Vagina (tissue), 2 donors: ENCODE measurements around the gene TXLNA. TPM values are rescaled to one million over a fixed set of nuclear protein-coding genes. Genes with fewer than 3 reads are reported as not detected.

ENCODE experiments used
- DNase-seq, 2 donors: peaks; one replicate each; pipeline ENCODE4 v3.0.0-alpha.2; 2017; ENCODE audit errors: extremely low spot score in 2 of 2
- H3K27ac ChIP-seq: fragments of 200-600 bp; sonication (generic); one replicate; pipeline ENCODE4 v1.5.1; 2019
- H3K27me3 ChIP-seq: fragments of 200-600 bp; sonication (generic); one replicate; pipeline ENCODE4 v1.5.1; 2019
- H3K36me3 ChIP-seq, 2 donors: fragments of 200-600 bp; sonication (generic); one replicate each; pipeline ENCODE4 v1.5.1; 2017 to 2019
- H3K4me1 ChIP-seq: fragments of 200-600 bp; sonication (generic); one replicate; pipeline ENCODE4 v1.5.1; 2019
- H3K4me3 ChIP-seq, 2 donors: fragments of 200-600 bp; sonication (generic); 1 replicate in 1 of 2; 2 replicates in 1 of 2; pipeline ENCODE4 v1.5.1; 2016 to 2019
- H3K9me3 ChIP-seq: fragments of 200-600 bp; sonication (generic); one replicate; pipeline ENCODE4 v1.5.1; 2019
- POLR2A ChIP-seq, 2 donors: fragments of 450-650 bp; IDR thresholded peaks; one replicate each; pipeline ENCODE4 v1.6.1; 2017; ENCODE audit warnings: antibody characterized with exemption in 2 of 2, mild to moderate bottlenecking in 2 of 2, moderate library complexity in 2 of 2
- POLR2AphosphoS5 ChIP-seq, 2 donors: sonication (generic); formaldehyde crosslinking; IDR thresholded peaks; one replicate each; pipeline ENCODE4 v1.9.0; 2017; ENCODE audit warnings: antibody characterized with exemption in 2 of 2, mild to moderate bottlenecking in 2 of 2, low read depth in 1 of 2; ENCODE audit not compliant: insufficient read depth in 1 of 2
- intact Hi-C: fragments of 100-400 bp; cut with DNase I; formaldehyde crosslinking; loops from one replicate; pipeline ENCODE4 v1.15.1; 2023
- total RNA-seq: library from RNA; depleted of rRNA; stranded (reverse); fragments of >200 nt; gene quantifications from one replicate; pipeline ENCODE4 v1.2.3, GENCODE V29; 2016
- TF ChIP-seq, protein P1 (sequence below), 3 experiments: fragments of 450-650 bp in 2 of 3; fragments of 200-600 bp in 1 of 3; sonication (generic) in 1 of 3; IDR thresholded peaks; one replicate each; pipeline ENCODE4 v1.5.1; 2017 to 2019; ENCODE audit warnings: antibody characterized with exemption in 3 of 3, mild to moderate bottlenecking in 2 of 3, moderate library complexity in 2 of 3

Gene TXLNA
- total RNA-seq, 1 donor from 2014 or later, result 45.7 TPM

DNA sequence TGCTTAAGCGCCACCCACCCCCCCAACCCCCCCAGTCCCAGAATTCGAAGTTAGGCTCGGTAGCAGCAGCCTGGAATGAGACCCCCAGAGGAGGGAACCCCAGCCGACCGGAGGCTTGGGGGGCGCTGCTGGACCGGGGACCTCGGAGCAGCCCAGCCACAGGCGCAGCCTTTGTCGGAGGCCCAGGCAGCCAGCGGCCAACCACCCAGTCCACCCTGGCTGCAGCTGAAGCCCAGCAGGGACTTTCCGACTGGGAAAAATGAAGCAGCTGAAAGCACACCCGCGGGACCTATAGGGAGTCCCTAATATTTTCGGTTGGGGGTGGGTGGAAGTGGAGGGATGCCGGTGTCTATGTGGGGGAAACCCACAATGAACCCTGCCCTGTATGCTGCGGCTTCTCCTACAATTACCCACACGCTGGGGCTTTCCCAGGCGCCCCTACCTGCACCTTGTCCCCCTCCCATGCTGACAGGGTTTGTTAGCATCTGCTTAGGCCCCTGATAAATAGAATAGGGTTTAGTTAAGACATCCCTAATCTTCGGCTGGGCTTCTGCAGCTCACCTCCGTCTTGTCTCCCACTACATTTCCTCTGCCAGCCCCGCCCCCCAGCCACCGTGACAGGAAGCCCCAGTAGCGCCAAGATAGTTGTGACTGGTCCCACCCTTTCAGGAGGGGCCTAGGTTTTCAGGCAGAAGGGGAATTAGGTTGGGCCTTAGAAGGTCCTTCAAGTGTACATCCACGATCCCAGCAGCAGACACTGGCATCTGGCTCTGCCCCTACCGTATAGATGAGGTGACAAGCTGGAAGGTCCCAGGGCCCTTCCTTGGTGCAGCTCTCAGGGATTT is 21.8 kb downstream of the TXLNA start:
- Histone ChIP-seq H3K27ac (peak overlapping the region; percentile 77), H3K9me3 (no peaks in the 10 kb centered on the region), H3K36me3 (peaks cover 0 to 18% of the 10 kb centered on the region in 2 donors), H3K27me3 (no peaks in the 10 kb centered on the region), H3K4me3 (peak overlapping the region; percentile 49 to 77), H3K4me1 (peaks cover 35% of the 10 kb centered on the region)
- no peak for DNase-seq
- intact Hi-C loops, result loop anchor here (2.0 kb wide), 1 partner anchor 40 kb away; no protein-coding TSS in a partner anchor
- TF ChIP-seq POLR2A (IDR thresholded peaks at IDR 0.05) (no peak), POLR2AphosphoS5 (IDR thresholded peaks at IDR 0.05; ENCODE audit: insufficient read depth in 1 of 2, low read depth in 1 of 2) (peak in 1 of 2 donors; percentile 17)
- TF ChIP-seq, protein P1, sequence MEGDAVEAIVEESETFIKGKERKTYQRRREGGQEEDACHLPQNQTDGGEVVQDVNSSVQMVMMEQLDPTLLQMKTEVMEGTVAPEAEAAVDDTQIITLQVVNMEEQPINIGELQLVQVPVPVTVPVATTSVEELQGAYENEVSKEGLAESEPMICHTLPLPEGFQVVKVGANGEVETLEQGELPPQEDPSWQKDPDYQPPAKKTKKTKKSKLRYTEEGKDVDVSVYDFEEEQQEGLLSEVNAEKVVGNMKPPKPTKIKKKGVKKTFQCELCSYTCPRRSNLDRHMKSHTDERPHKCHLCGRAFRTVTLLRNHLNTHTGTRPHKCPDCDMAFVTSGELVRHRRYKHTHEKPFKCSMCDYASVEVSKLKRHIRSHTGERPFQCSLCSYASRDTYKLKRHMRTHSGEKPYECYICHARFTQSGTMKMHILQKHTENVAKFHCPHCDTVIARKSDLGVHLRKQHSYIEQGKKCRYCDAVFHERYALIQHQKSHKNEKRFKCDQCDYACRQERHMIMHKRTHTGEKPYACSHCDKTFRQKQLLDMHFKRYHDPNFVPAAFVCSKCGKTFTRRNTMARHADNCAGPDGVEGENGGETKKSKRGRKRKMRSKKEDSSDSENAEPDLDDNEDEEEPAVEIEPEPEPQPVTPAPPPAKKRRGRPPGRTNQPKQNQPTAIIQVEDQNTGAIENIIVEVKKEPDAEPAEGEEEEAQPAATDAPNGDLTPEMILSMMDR (IDR thresholded peaks at IDR 0.05), result no peak

DNA sequence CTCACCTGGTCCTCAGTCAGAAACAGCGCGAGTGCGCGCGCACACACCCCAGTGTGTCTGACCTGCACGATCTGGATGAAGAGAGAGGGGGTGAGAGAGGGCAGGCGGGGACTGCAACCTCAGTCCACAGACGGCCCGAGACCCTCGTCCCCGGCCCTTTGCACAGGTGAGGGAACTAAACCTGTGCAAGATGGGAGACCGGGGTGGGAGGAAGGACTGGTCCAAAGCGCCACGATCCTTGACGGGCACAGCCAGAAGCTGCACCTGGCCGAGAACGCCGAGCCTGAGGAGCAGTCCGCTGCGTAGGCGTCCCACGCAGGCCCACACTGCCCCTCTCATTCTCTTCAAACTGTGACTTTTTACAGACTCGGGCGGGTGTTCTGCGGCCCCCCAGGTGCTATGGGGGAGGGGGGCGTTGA is 25.5 kb downstream of the TXLNA start:
- no peak for DNase-seq
- H3K27me3 ChIP-seq, result no peaks in the 10 kb centered on the region
- H3K9me3 ChIP-seq, result no peaks in the 10 kb centered on the region
- H3K36me3 ChIP-seq, result no peaks in the 10 kb centered on the region
- H3K4me3 ChIP-seq, result peak overlapping the region; percentile 62 to 73
- H3K4me1 ChIP-seq, result peaks cover 32% of the 10 kb centered on the region
- TF ChIP-seq, protein P1 (IDR thresholded peaks at IDR 0.05), result no peak
- TF ChIP-seq POLR2A (IDR thresholded peaks at IDR 0.05), result no peak
- intact Hi-C loops, result no loop called here
- peak overlapping the region; percentile 40 for H3K27ac ChIP-seq

DNA sequence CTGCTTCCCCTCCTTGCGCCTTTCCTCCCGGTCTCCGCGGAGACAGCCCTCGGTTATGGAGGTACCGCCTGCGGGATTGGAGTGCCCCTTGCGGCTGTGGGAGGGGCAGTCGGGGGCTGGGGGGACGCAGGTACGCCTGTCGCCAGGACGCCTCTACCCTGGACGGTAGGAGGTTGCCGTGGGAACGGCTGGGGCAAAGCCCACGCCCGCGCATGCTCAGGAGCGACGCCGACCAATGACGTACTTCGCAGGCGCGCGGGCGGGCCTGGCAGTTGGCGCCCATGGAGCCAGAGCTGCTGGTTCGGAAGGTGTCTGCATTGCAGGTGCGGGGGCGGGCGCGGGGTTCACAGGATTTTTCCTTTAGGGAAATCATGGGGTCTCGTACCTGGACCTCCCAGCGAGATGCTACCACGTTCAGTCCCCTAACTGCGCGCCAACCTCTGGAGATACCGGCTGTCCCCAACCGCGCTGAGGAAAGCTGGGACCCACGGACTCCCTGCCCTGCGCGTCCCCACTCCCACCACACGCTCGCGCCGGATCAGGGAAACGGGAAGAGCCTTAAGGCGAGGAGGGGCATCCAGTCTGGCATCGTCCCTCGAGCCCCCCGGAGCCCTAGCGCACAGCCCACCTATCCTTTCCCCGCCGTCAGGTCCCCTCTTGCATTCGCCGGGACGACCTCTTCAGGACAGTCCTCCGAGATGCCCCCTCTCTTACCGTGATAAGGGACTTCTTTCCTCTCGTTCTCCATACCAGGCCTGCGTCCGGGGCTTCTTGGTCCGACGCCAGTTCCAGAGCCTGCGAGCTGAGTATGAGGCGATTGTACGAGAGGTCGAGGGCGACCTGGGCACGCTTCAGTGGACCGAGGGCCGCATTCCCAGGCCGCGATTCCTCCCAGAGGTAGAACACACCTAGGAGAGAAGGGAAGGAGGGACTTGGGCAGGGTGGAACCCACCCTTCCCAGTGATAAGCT is 26.2 kb downstream of the TXLNA start, which contains the start of gene IQCC:
Gene IQCC (plus strand): TSS at position 271 of the 970 bp plus-strand sequence. CDS start 11 bp downstream, at position 282.
- Histone ChIP-seq H3K9me3 (no peaks in the 10 kb centered on the region), H3K27ac (peak within 1 kb of the TSS; percentile 40), H3K27me3 (no peaks in the 10 kb centered on the region), H3K4me3 (peak within 1 kb of the TSS; percentile 62 to 73), H3K36me3 (no peaks in the 10 kb centered on the region), H3K4me1 (peaks cover 29% of the 10 kb centered on the region)
- DNase-seq, result no peak
- TF ChIP-seq POLR2A (IDR thresholded peaks at IDR 0.05) (peak in 1 of 2 donors; percentile 29), POLR2AphosphoS5 (IDR thresholded peaks at IDR 0.05; ENCODE audit: insufficient read depth in 1 of 2, low read depth in 1 of 2) (peak; percentile 76 to 92)
- TF ChIP-seq, protein P1 (IDR thresholded peaks at IDR 0.05), result no peak
- intact Hi-C loops, result no loop called here

DNA sequence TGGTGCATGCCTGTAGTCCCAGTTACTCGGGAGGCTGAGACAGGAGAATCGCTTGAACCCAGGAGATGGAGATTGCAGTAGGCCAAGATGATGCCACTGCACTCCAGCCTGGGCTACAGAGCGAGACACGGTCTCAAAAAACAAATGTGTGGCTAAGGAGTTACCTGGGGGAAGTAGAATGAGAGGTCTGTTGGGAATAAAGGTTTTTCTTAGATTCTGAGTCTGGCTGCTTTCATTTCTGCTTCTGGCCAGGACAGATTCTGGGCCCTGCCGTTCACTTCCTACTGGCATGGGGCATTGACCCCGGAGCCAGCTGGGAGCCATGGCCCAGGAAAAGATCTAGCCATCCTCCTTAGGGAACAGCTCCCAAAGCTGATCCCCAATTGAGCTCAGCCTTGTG is 29.0 kb downstream of the TXLNA start:
- TF ChIP-seq POLR2AphosphoS5 (IDR thresholded peaks at IDR 0.05; ENCODE audit: insufficient read depth in 1 of 2, low read depth in 1 of 2), result no peak
- TF ChIP-seq, protein P1 (IDR thresholded peaks at IDR 0.05), result no peak
- no peak for TF ChIP-seq POLR2A (IDR thresholded peaks at IDR 0.05)
- intact Hi-C loops, result no loop called here

More for the DNA sequence above, 29.0 kb downstream of the TXLNA start:
- Histone ChIP-seq H3K36me3 (no peaks in the 10 kb centered on the region), H3K4me3 (no peak overlapping the region), H3K9me3 (no peaks in the 10 kb centered on the region), H3K27me3 (no peaks in the 10 kb centered on the region), H3K4me1 (peaks cover 16% of the 10 kb centered on the region), H3K27ac (no peak overlapping the region)
- no peak for DNase-seq
